ENCODE measurements around the gene ATF7IP.

GRCh38 chr12:14479004-14479403 lies 113.5 kb downstream of the ATF7IP start:
- TF ChIP-seq, protein P1, sequence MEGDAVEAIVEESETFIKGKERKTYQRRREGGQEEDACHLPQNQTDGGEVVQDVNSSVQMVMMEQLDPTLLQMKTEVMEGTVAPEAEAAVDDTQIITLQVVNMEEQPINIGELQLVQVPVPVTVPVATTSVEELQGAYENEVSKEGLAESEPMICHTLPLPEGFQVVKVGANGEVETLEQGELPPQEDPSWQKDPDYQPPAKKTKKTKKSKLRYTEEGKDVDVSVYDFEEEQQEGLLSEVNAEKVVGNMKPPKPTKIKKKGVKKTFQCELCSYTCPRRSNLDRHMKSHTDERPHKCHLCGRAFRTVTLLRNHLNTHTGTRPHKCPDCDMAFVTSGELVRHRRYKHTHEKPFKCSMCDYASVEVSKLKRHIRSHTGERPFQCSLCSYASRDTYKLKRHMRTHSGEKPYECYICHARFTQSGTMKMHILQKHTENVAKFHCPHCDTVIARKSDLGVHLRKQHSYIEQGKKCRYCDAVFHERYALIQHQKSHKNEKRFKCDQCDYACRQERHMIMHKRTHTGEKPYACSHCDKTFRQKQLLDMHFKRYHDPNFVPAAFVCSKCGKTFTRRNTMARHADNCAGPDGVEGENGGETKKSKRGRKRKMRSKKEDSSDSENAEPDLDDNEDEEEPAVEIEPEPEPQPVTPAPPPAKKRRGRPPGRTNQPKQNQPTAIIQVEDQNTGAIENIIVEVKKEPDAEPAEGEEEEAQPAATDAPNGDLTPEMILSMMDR (IDR thresholded peaks at IDR 0.05) = no peak
- no peak for TF ChIP-seq POLR2AphosphoS5 (IDR thresholded peaks at IDR 0.05)
- no peak for TF ChIP-seq POLR2A (IDR thresholded peaks at IDR 0.05)

All from upper lobe of left lung (tissue), 4 donors.